Ascending aorta (tissue), 2 donors: Measurements from ENCODE around the gene LAMA4. TPM values are rescaled to one million over a fixed set of nuclear protein-coding genes. Genes with fewer than 3 reads are reported as not detected.

Experiments used
- DNase-seq, 2 donors: peaks; one replicate each; pipeline ENCODE4 v3.0.0-alpha.2; 2019; ENCODE audit warnings: low spot score in 2 of 2
- H3K27ac ChIP-seq, 2 donors: fragments of 200-600 bp; sonication (generic); one replicate each; pipeline ENCODE4 v1.5.1; 2016 to 2017; ENCODE audit warnings: mild to moderate bottlenecking in 1 of 2
- H3K27me3 ChIP-seq: fragments of 200-600 bp; sonication (generic); one replicate; pipeline ENCODE4 v1.5.1; 2017
- H3K36me3 ChIP-seq, 2 donors: fragments of 200-600 bp; sonication (generic); one replicate each; pipeline ENCODE4 v1.5.1; 2016
- H3K4me1 ChIP-seq, 2 donors: fragments of 200-600 bp; sonication (generic); one replicate each; pipeline ENCODE4 v1.5.1; 2016 to 2017; ENCODE audit warnings: mild to moderate bottlenecking in 1 of 2
- H3K4me3 ChIP-seq, 2 donors: fragments of 200-600 bp; sonication (generic); one replicate each; pipeline ENCODE4 v1.5.1; 2016 to 2017; ENCODE audit warnings: mild to moderate bottlenecking in 1 of 2
- H3K9me3 ChIP-seq, 2 donors: fragments of 200-600 bp; sonication (generic); one replicate each; pipeline ENCODE4 v1.5.1; 2016
- intact Hi-C: fragments of 100-400 bp; cut with DNase I; formaldehyde crosslinking; loops from one replicate; pipeline ENCODE4 v1.15.1; 2023
- total RNA-seq: library from RNA; depleted of rRNA; stranded (reverse); fragments of >200 nt; gene quantifications from one replicate; pipeline ENCODE4 v1.1.0, GENCODE V29; 2016
- TF ChIP-seq, protein P1 (sequence below), 3 experiments: fragments of 200-600 bp in 2 of 3; fragments of 450-650 bp in 1 of 3; sonication (generic) in 2 of 3; IDR thresholded peaks; one replicate each; pipeline ENCODE4 v1.5.1; 2016 to 2019; ENCODE audit warnings: antibody characterized with exemption in 3 of 3, mild to moderate bottlenecking in 1 of 3, moderate library complexity in 1 of 3

The LAMA4 gene
- total RNA-seq, 1 donor from 2014 or later = 49.0 TPM

DNA sequence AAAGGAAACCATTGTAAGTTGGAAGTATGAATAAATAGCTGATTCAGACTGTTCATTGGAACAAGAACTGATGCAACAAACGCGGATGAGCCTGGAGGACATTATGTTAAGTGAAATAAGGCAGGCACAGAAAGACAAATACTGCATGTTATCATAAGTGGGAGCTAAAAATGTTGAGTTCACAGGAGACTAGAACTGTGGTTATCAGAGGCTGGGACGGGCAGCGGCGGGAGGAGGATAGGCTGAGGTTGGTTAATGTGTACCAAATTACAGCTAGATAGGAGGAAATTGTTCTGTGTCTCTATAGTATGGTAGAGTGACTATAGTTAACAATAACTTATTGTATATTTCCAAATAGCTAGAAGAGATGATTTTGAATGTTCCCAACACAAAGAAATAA is 126.2 kb downstream of the LAMA4 start:
- TF ChIP-seq, protein P1, sequence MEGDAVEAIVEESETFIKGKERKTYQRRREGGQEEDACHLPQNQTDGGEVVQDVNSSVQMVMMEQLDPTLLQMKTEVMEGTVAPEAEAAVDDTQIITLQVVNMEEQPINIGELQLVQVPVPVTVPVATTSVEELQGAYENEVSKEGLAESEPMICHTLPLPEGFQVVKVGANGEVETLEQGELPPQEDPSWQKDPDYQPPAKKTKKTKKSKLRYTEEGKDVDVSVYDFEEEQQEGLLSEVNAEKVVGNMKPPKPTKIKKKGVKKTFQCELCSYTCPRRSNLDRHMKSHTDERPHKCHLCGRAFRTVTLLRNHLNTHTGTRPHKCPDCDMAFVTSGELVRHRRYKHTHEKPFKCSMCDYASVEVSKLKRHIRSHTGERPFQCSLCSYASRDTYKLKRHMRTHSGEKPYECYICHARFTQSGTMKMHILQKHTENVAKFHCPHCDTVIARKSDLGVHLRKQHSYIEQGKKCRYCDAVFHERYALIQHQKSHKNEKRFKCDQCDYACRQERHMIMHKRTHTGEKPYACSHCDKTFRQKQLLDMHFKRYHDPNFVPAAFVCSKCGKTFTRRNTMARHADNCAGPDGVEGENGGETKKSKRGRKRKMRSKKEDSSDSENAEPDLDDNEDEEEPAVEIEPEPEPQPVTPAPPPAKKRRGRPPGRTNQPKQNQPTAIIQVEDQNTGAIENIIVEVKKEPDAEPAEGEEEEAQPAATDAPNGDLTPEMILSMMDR (IDR thresholded peaks at IDR 0.05) = no peak
- no peak overlapping the region for H3K27ac ChIP-seq
- H3K36me3 ChIP-seq = peaks cover 0 to 6% of the 10 kb centered on the region in 2 donors

DNA sequence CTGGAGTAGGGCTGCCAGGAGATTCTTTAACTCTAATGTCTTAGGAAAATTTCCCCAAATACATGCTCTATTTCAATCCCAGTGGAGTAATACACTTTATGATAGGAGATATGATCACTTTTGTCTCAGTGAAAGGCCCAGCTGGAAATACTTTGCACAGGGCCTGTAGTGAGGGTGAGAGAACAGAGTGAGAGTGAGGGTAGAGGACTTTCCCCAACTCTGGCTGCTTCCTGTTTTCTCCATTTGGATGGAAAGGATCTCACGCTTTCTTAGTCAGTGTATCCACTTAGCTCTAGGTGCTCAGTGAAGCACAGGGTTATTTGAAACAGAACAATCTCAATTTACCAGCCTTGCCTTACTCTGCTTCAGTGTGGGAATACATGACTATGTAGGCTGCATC is 130.4 kb downstream of the LAMA4 start:
- H3K4me3 ChIP-seq = no peak overlapping the region
- intact Hi-C loops = no loop called here
- no peak overlapping the region for H3K27ac ChIP-seq

More for the DNA sequence above, 126.2 kb downstream of the LAMA4 start:
- H3K4me3 ChIP-seq = no peak overlapping the region
- DNase-seq = no peak
- no peaks in the 10 kb centered on the region for H3K4me1 ChIP-seq
- H3K9me3 ChIP-seq = no peaks in the 10 kb centered on the region
- H3K27me3 ChIP-seq = no peaks in the 10 kb centered on the region
- intact Hi-C loops = no loop called here

DNA sequence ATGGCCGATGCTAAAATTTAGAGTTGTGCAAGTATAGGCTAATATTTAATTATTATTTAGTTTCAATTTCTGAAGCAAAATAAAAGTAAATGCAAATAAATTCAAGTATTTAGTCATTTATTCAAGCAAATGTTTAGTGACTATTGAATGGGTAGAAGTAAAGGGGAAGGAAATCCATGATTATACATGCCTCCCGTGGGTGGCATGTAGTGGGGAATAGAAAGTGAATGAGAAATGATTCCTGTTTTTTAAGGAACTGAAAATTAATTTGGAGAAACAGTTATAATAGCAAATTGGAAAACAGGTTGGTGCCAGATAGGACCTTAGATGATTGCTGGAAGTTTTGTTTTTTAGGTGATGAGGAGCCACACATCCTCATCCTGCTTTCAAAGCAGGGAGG is 131.6 kb downstream of the LAMA4 start:
- no peak overlapping the region for H3K27ac ChIP-seq
- peaks cover 0 to 25% of the 10 kb centered on the region in 2 donors for H3K36me3 ChIP-seq

More for the DNA sequence above, 130.4 kb downstream of the LAMA4 start:
- Histone ChIP-seq H3K36me3 (peaks cover 0 to 29% of the 10 kb centered on the region in 2 donors), H3K27me3 (no peaks in the 10 kb centered on the region), H3K4me1 (no peaks in the 10 kb centered on the region), H3K9me3 (no peaks in the 10 kb centered on the region)
- TF ChIP-seq, protein P1 (IDR thresholded peaks at IDR 0.05) = no peak
- no peak for DNase-seq

DNA sequence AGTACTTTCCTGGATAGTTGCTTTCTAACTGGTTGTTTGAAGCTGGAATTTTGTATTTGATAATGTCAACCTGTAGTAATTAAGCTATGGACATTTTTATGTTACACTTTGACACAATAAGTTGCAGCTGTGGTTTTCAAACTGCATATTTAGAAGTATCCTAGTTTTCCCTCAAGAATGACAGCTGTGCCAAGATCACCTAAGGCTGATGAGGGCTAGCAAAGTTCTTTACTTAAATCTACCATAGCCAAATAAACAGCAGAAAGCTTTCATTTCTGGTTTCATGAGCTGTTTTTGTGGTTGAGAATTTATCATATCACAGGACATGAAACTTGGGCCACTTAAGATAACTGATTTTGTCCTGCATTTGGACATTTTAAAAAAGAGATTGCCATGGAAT is 136.3 kb downstream of the LAMA4 start:
- intact Hi-C loops = no loop called here
- TF ChIP-seq, protein P1 (IDR thresholded peaks at IDR 0.05) = no peak
- no peak for DNase-seq
- no peak overlapping the region for H3K27ac ChIP-seq
- H3K4me3 ChIP-seq = no peak overlapping the region
- H3K9me3 ChIP-seq = no peaks in the 10 kb centered on the region
- H3K4me1 ChIP-seq = no peaks in the 10 kb centered on the region
- peaks cover 0 to 30% of the 10 kb centered on the region in 2 donors for H3K36me3 ChIP-seq
- no peaks in the 10 kb centered on the region for H3K27me3 ChIP-seq

More for the DNA sequence above, 131.6 kb downstream of the LAMA4 start:
- no peaks in the 10 kb centered on the region for H3K9me3 ChIP-seq
- no peaks in the 10 kb centered on the region for H3K27me3 ChIP-seq
- no peak for DNase-seq
- TF ChIP-seq, protein P1 (IDR thresholded peaks at IDR 0.05) = no peak
- intact Hi-C loops = no loop called here
- H3K4me3 ChIP-seq = no peak overlapping the region
- H3K4me1 ChIP-seq = no peaks in the 10 kb centered on the region

DNA sequence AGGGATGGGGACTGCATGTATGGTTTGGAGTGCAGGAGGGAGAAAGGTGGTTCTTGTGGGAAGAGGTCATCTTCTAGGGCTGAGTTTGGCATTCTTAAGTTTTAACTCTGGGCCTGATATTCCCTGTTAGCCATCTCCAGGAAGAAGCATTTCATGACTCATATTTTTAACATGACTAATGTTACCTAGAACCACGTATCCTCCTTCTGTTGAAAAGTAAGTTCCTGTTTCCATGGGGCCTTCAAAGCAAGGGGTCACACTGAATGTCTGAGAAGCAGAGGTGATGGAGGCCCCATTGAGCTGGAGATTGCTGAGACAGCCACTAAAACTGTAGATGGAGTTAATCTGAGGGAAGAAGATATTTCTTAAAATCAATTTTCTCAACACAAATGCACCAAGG is 136.8 kb downstream of the LAMA4 start:
- no peak for DNase-seq
- no peaks in the 10 kb centered on the region for H3K9me3 ChIP-seq
- peaks cover 0 to 30% of the 10 kb centered on the region in 2 donors for H3K36me3 ChIP-seq
- no peaks in the 10 kb centered on the region for H3K4me1 ChIP-seq
- intact Hi-C loops = no loop called here
- H3K27me3 ChIP-seq = no peaks in the 10 kb centered on the region
- H3K4me3 ChIP-seq = no peak overlapping the region
- TF ChIP-seq, protein P1 (IDR thresholded peaks at IDR 0.05) = no peak
- no peak overlapping the region for H3K27ac ChIP-seq

DNA sequence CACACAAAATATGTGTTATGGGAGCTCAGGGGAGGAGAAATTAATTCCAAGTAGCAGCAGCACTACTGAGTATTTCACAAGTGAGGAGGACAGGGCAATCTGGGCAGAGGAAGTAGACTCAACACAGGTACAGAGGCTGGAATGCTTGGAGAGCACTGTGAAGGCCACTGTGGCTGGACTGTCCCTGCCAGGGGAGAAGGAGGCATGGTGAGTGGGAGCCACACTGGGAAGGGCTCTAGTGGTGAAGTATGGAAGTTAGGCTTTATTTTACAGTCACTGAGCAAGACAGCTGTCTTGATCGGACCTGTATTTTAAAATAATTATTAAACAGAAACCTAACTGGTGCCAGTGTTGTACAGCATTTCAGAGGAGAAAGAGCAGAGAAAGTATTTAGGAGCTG is 138.1 kb downstream of the LAMA4 start:
- no peaks in the 10 kb centered on the region for H3K27me3 ChIP-seq
- intact Hi-C loops = no loop called here
- peaks cover 3 to 24% of the 10 kb centered on the region in 2 donors for H3K36me3 ChIP-seq
- H3K4me3 ChIP-seq = no peak overlapping the region
- H3K9me3 ChIP-seq = no peaks in the 10 kb centered on the region
- no peak overlapping the region for H3K27ac ChIP-seq
- TF ChIP-seq, protein P1 (IDR thresholded peaks at IDR 0.05) = no peak
- no peaks in the 10 kb centered on the region for H3K4me1 ChIP-seq
- DNase-seq = no peak
